Hepatocyte (in vitro differentiated cells): ENCODE measurements around the gene HIP1R.

Source experiments
- EZH2 ChIP-seq: fragments of 200-600 bp; sonication (generic); IDR thresholded peaks from 2 replicates; pipeline ENCODE4 v1.6.1; 2016; ENCODE audit warnings: antibody characterized with exemption, mild to moderate bottlenecking, borderline replicate concordance
- TF ChIP-seq, protein P1 (sequence below): fragments of 200-600 bp; sonication (generic); IDR thresholded peaks from 2 replicates; pipeline ENCODE4 v1.5.1; 2016; ENCODE audit warnings: antibody characterized with exemption, mild to moderate bottlenecking; ENCODE audit not compliant: poor library complexity

DNA sequence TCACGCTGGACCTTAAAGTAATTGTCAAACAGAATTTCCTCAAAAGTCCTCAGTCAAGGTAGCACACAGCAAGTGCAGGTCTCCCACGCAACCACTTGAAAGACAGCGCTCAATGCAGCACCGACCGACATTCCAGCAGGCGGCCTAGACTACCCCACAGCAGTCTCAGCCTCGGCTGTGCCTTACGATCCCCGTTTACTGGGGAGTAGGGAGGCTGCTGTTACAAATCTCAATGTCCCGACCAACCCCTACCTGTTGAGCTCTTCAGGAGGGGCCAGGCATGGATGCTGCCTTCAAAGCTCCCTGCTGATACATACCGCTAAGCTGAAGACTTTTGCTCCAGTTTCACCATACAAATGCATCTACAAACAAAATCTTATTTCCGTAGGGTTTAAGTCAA, 38.8 kb downstream of the HIP1R start:
- TF ChIP-seq, protein P1, sequence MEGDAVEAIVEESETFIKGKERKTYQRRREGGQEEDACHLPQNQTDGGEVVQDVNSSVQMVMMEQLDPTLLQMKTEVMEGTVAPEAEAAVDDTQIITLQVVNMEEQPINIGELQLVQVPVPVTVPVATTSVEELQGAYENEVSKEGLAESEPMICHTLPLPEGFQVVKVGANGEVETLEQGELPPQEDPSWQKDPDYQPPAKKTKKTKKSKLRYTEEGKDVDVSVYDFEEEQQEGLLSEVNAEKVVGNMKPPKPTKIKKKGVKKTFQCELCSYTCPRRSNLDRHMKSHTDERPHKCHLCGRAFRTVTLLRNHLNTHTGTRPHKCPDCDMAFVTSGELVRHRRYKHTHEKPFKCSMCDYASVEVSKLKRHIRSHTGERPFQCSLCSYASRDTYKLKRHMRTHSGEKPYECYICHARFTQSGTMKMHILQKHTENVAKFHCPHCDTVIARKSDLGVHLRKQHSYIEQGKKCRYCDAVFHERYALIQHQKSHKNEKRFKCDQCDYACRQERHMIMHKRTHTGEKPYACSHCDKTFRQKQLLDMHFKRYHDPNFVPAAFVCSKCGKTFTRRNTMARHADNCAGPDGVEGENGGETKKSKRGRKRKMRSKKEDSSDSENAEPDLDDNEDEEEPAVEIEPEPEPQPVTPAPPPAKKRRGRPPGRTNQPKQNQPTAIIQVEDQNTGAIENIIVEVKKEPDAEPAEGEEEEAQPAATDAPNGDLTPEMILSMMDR, result no peak
- no peak for TF ChIP-seq EZH2
